GM10266 (cell line): ENCODE data around the gene AHI1.
A peak's percentile ranks its signal among the peaks of the same experiment; 100 is the strongest.

Source experiments
- DNase-seq: peaks from one replicate; pipeline ENCODE4 v3.0.0; 2012; ENCODE audit errors: extremely low spot score
- CTCF ChIP-seq: IDR thresholded peaks from 2 replicates; pipeline ENCODE4 v1.5.1; 2012; ENCODE audit warnings: mild to moderate bottlenecking, low read depth; ENCODE audit not compliant: control insufficient read depth, insufficient read depth; ENCODE audit errors: missing control alignments

AHI1 gene

GRCh38 chr6:135497412-135498184 is at the start of gene AHI1:
Gene AHI1, minus strand, starts transcription at chr6:135497740. Its CDS starts 5,503 bp downstream, at chr6:135492237.
- peak; percentile 15 for TF ChIP-seq CTCF
- DNase-seq: peak; percentile 88

GRCh38 chr6:135546680-135547418 is 49.3 kb upstream of the AHI1 start:
- DNase-seq: no peak
- TF ChIP-seq CTCF: no peak

- DNase-seq: no peak
- no peak for TF ChIP-seq CTCF
Measured at GRCh38 chr6:135546206-135546605, 48.7 kb upstream of the AHI1 start.

- peak; percentile 41 for TF ChIP-seq CTCF
Measured at GRCh38 chr6:135540207-135540840, 42.8 kb upstream of the AHI1 start.

GRCh38 chr6:135537741-135538301 is 40.3 kb upstream of the AHI1 start:
- DNase-seq: no peak
- TF ChIP-seq CTCF: no peak

More at GRCh38 chr6:135540207-135540840, 42.8 kb upstream of the AHI1 start:
- peak; percentile 10 for DNase-seq

- peak; percentile 40 for DNase-seq
Measured at GRCh38 chr6:135535989-135536414, 38.5 kb upstream of the AHI1 start.

More at GRCh38 chr6:135535989-135536414, 38.5 kb upstream of the AHI1 start:
- peak; percentile 45 for TF ChIP-seq CTCF
